Osteoblast (primary cell): ENCODE data around the gene POLRMT. TPM values are rescaled to one million over a fixed set of nuclear protein-coding genes. Genes with fewer than 3 reads are reported as not detected.

Experiments
- DNase-seq: peaks from one replicate; pipeline ENCODE4 v3.0.0; 2011; ENCODE audit warnings: low spot score, mixed read lengths; ENCODE audit not compliant: insufficient read length; ENCODE audit errors: missing footprints
- H2AFZ ChIP-seq: 2 replicates; pipeline ENCODE4 v1.6.0; 2011; ENCODE audit warnings: mild to moderate bottlenecking, low read length
- H3K27ac ChIP-seq: 2 replicates; pipeline ENCODE4 v1.5.1; 2011; ENCODE audit warnings: mild to moderate bottlenecking, low read depth, low read length, moderate library complexity
- H3K27me3 ChIP-seq: 2 replicates; pipeline ENCODE4 v1.6.0; 2012; ENCODE audit warnings: mild to moderate bottlenecking, control low read depth, inconsistent platforms, low read length, moderate library complexity; ENCODE audit not compliant: insufficient read depth
- H3K36me3 ChIP-seq: 2 replicates; pipeline ENCODE4 v1.5.1; 2011; ENCODE audit warnings: mild to moderate bottlenecking, low read length, control low read depth, moderate library complexity; ENCODE audit not compliant: insufficient read depth
- H3K4me1 ChIP-seq: 2 replicates; pipeline ENCODE4 v1.5.1; 2011; ENCODE audit warnings: mild to moderate bottlenecking, low read length, control low read depth, moderate library complexity; ENCODE audit not compliant: insufficient read depth
- H3K4me2 ChIP-seq: 2 replicates; pipeline ENCODE4 v1.6.0; 2011; ENCODE audit warnings: mild to moderate bottlenecking, low read length; ENCODE audit not compliant: insufficient read depth
- H3K4me3 ChIP-seq: fragments of 200-600 bp; sonication (generic); 3 replicates; pipeline ENCODE4 v1.5.1; 2012; ENCODE audit warnings: mild to moderate bottlenecking, low read length, inconsistent platforms; ENCODE audit not compliant: insufficient read depth
- H3K79me2 ChIP-seq: 2 replicates; pipeline ENCODE4 v1.6.0; 2012; ENCODE audit warnings: mild to moderate bottlenecking, low read length, control low read depth, inconsistent platforms; ENCODE audit not compliant: insufficient read depth
- H3K9me3 ChIP-seq: 2 replicates; pipeline ENCODE4 v1.5.1; 2011; ENCODE audit warnings: low read depth, low read length, control low read depth
- H4K20me1 ChIP-seq: 2 replicates; pipeline ENCODE4 v1.6.0; 2012; ENCODE audit warnings: mild to moderate bottlenecking, low read length, control low read depth; ENCODE audit not compliant: insufficient read depth
- CTCF ChIP-seq: IDR thresholded peaks from 2 replicates; pipeline ENCODE4 v1.5.1; 2011; ENCODE audit warnings: mild to moderate bottlenecking, low read depth, low read length, moderate library complexity; ENCODE audit errors: extremely low read depth
- total RNA-seq: library from RNA; depleted of rRNA; stranded (reverse); fragments of >200 nt; gene quantifications from 2 replicates; pipeline ENCODE4 v1.2.3, GENCODE V29; 2012

The POLRMT gene
- total RNA-seq, 1 donor: 16.6 TPM

DNA sequence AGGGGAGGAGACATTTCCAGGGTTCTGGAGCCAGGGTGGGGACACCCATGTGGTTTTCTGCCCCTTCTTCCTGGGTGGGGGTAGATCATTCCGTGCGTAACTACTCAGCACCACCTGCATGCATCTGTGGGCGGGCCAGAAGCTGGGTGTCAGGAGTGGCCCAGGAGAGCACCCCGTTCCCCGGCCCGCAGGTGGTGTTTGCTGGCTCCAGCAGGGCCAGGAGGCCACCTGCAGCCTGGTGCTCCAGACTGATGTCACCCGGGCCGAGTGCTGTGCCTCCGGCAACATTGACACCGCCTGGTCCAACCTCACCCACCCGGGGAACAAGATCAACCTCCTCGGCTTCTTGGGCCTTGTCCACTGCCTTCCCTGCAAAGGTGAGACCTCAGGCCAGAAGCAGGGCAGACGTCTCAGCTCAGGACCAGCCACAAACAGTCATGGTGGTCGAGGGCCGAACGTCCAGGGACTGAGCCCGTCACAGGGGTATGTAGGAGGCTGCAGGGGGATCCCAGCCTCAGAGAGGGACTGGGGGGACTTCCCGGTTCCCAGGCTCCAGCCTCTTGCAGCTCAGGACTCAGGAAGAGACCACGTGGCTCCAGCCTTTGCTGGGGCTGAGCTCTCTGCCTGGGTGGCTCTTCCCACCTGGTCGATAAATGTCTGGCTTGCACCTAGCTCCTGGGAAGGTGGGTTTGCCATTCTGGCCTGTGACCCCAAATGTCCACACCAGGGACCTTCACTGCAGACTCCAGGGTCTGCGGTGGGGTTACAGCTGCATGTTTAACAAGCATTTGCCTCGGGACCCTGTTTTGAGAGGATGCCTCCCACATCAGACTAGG lies 44.5 kb upstream of the POLRMT start:
- Histone ChIP-seq H3K9me3 (no peaks in the 10 kb centered on the region), H3K79me2 (peaks cover 9% of the 10 kb centered on the region), H3K4me1 (peaks cover 12% of the 10 kb centered on the region), H3K27ac (peak overlapping the region; percentile 7), H3K36me3 (no peaks in the 10 kb centered on the region), H2AFZ (no peak overlapping the region), H4K20me1 (peaks cover 12% of the 10 kb centered on the region), H3K27me3 (no peaks in the 10 kb centered on the region), H3K4me3 (peak overlapping the region; percentile 75), H3K4me2 (peak overlapping the region; percentile 87)
- DNase-seq: peak; percentile 89
- TF ChIP-seq CTCF: no peak

- H3K27ac ChIP-seq: no peak overlapping the region
- H2AFZ ChIP-seq: no peak overlapping the region
- H3K27me3 ChIP-seq: no peaks in the 10 kb centered on the region
- no peaks in the 10 kb centered on the region for H3K36me3 ChIP-seq
- peaks cover 12% of the 10 kb centered on the region for H3K4me1 ChIP-seq
- H3K4me2 ChIP-seq: peak overlapping the region; percentile 87
- H3K9me3 ChIP-seq: no peaks in the 10 kb centered on the region
- TF ChIP-seq CTCF: no peak
- H3K4me3 ChIP-seq: peak overlapping the region; percentile 75
- H4K20me1 ChIP-seq: peaks cover 12% of the 10 kb centered on the region
- peak; percentile 99 for DNase-seq
- H3K79me2 ChIP-seq: peaks cover 9% of the 10 kb centered on the region
Measured at GRCh38 chr19:677201-677600, 43.9 kb upstream of the POLRMT start.

DNA sequence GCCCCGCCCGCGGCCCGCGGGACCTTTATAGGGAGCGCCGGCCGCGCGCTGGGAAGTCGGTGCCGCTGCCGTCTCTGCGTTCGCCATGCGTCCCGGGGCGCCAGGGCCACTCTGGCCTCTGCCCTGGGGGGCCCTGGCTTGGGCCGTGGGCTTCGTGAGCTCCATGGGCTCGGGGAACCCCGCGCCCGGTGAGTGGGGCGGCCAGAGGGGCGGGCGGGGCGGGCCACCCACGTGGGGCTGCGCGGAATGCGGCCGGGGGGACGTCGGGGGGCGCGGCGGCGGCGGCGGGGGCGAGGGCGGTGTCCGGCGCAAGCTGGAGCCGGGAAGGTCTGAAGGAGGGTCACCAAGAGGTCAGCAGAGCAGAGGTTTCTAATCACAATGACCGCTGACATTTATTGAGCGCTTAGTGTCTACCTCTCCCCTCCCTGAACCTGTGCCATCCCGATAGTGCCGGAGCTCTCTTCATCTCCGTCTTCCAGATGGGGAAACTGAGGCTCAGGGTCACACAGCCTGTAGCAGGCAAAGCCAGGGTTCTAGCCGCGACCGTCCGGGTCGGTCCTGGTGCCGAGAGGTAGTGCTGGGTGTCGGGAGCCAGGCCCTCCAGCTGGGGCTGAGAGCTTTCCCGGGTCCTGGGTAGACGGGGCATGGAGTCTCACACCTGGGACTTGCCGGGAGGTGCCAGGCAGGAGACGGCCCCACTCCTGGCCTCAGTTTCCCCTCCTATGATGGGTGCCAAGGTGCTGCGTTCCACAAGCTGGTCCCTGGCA lies 43.2 kb upstream of the POLRMT start, which contains the start of gene FSTL3:
FSTL3 (plus strand) TSS at position 54 of the 767 bp plus-strand sequence; CDS start at position 86, 32 bp downstream.
- DNase-seq: peak; percentile 92
- Histone ChIP-seq H3K79me2 (peaks cover 9% of the 10 kb centered on the region), H2AFZ (no peak within 1 kb of the TSS)

More for the DNA sequence above, 43.2 kb upstream of the POLRMT start, which contains the start of gene FSTL3:
- H4K20me1 ChIP-seq: peaks cover 12% of the 10 kb centered on the region
- no peaks in the 10 kb centered on the region for H3K36me3 ChIP-seq
- H3K27me3 ChIP-seq: no peaks in the 10 kb centered on the region
- H3K4me3 ChIP-seq: peak within 1 kb of the TSS; percentile 75
- peaks cover 12% of the 10 kb centered on the region for H3K4me1 ChIP-seq
- peak within 1 kb of the TSS; percentile 87 for H3K4me2 ChIP-seq
- H3K27ac ChIP-seq: peak within 1 kb of the TSS; percentile 56
- TF ChIP-seq CTCF: no peak
- no peaks in the 10 kb centered on the region for H3K9me3 ChIP-seq
